H1 (cell line): ENCODE results near the gene MACROD2. TPM values are rescaled to one million over a fixed set of nuclear protein-coding genes. Genes with fewer than 3 reads are reported as not detected.

Source experiments
- CTCF ChIA-PET: fragments of 300-600 bp; sonication (Branson Sonifier 250); formaldehyde crosslinking; loops from one replicate; lab custom pipeline; 2021; ENCODE audit not compliant: partially characterized antibody; lab: Charles Lee
- POLR2A ChIA-PET: fragments of 300-600 bp; sonication (Branson Sonifier 250); formaldehyde crosslinking; loops from one replicate; lab custom pipeline; 2021; ENCODE audit warnings: inconsistent platforms; ENCODE audit not compliant: partially characterized antibody; lab: Charles Lee
- DNase-seq, 2 experiments: peaks; one replicate each; pipeline versions ENCODE4 v3.0.0 to v3.0.0-alpha.2; 2010 to 2022; ENCODE audit warnings: low spot score in 2 of 2, low read depth in 1 of 2, mixed read lengths in 1 of 2
- FAIRE-seq: peaks from 2 replicates; lab custom pipeline; 2011; peaks lifted over from hg19 to GRCh38; lab: Jason Lieb, UNC
- H2AFZ ChIP-seq: 2 replicates; pipeline ENCODE4 v1.8.1; 2012; ENCODE audit warnings: low read length, inconsistent platforms
- H2AK5ac ChIP-seq: 2 replicates; pipeline ENCODE4 v1.6.1; 2013; ENCODE audit warnings: low read depth, low read length
- H2BK120ac ChIP-seq: replicated peaks from 2 replicates; pipeline ENCODE3; 2013; ENCODE audit warnings: low read depth, low read length, inconsistent platforms
- H2BK12ac ChIP-seq: 2 replicates; pipeline ENCODE4 v1.6.1; 2013; ENCODE audit warnings: low read depth, low read length
- H2BK15ac ChIP-seq: 2 replicates; pipeline ENCODE4 v1.6.1; 2013; ENCODE audit warnings: low read length
- H2BK20ac ChIP-seq: 2 replicates; pipeline ENCODE4 v1.6.1; 2013; ENCODE audit warnings: low read length
- H2BK5ac ChIP-seq: 2 replicates; pipeline ENCODE4 v1.6.1; 2013; ENCODE audit warnings: low read depth, low read length
- H3K14ac ChIP-seq: 2 replicates; pipeline ENCODE4 v1.6.1; 2013; ENCODE audit warnings: inconsistent platforms; ENCODE audit not compliant: insufficient read length
- H3K18ac ChIP-seq: 2 replicates; pipeline ENCODE4 v1.6.1; 2013; ENCODE audit warnings: low read length; ENCODE audit errors: extremely low read depth
- H3K23ac ChIP-seq: 2 replicates; pipeline ENCODE4 v1.6.1; 2013; ENCODE audit warnings: inconsistent platforms; ENCODE audit not compliant: insufficient read length
- H3K23me2 ChIP-seq: 2 replicates; pipeline ENCODE4 v1.6.1; 2013; ENCODE audit warnings: low read depth, low read length
- H3K27ac ChIP-seq: 2 replicates; pipeline ENCODE4 v1.6.1; 2011; ENCODE audit warnings: low read depth, low read length, inconsistent platforms
- H3K27me3 ChIP-seq, 4 experiments: replicated peaks in 1 of 4; 1 replicate in 1 of 4; 2 replicates in 3 of 4; pipeline versions ENCODE4 v1.6.1 to v1.8.1; 2011 to 2013; ENCODE audit warnings: low read length in 3 of 4, mild to moderate bottlenecking in 3 of 4, inconsistent platforms in 2 of 4, mixed read lengths in 2 of 4, moderate library complexity in 1 of 4; ENCODE audit not compliant: control insufficient read depth in 3 of 4, insufficient read depth in 3 of 4; ENCODE audit errors: extremely low read depth in 1 of 4
- H3K36me3 ChIP-seq, 4 experiments: 2 replicates each; pipeline versions ENCODE4 v1.6.1 to v1.8.1; 2011 to 2013; ENCODE audit warnings: mild to moderate bottlenecking in 4 of 4, low read length in 3 of 4, moderate library complexity in 2 of 4, control low read depth in 1 of 4, inconsistent platforms in 1 of 4; ENCODE audit not compliant: insufficient read depth in 4 of 4, control insufficient read depth in 2 of 4
- H3K4ac ChIP-seq: replicated peaks from 2 replicates; pipeline ENCODE3; 2013; ENCODE audit warnings: low read length, low read depth, mixed read lengths, inconsistent platforms; ENCODE audit not compliant: insufficient read length
- H3K4me1 ChIP-seq, 4 experiments: replicated peaks in 1 of 4; 1 replicate in 1 of 4; 2 replicates in 3 of 4; pipeline versions ENCODE4 v1.6.1 to v1.8.1; 2011 to 2013; ENCODE audit warnings: low read length in 3 of 4, inconsistent platforms in 2 of 4, mixed read lengths in 1 of 4; ENCODE audit not compliant: insufficient read depth in 4 of 4, control insufficient read depth in 3 of 4
- H3K4me2 ChIP-seq, 2 experiments: 2 replicates each; pipeline versions ENCODE4 v1.6.1 to v1.8.1; 2011 to 2013; ENCODE audit warnings: low read depth in 2 of 2, low read length in 2 of 2, control low read depth in 1 of 2, inconsistent platforms in 1 of 2, mild to moderate bottlenecking in 1 of 2; ENCODE audit not compliant: insufficient read depth in 1 of 2
- H3K4me3 ChIP-seq, 4 experiments: fragments of 200-600, 300-600 bp in 1 of 4; sonication (generic), shearing (Covaris generic), sonication (Bioruptor Twin) in 1 of 4; 2 replicates each; pipeline versions ENCODE4 v1.5.1 to v1.8.1; 2011 to 2016; ENCODE audit warnings: low read length in 4 of 4, low read depth in 3 of 4, control low read depth in 2 of 4, inconsistent platforms in 2 of 4, mild to moderate bottlenecking in 2 of 4, mixed read lengths in 1 of 4, moderate library complexity in 1 of 4; ENCODE audit not compliant: insufficient read depth in 2 of 4; ENCODE audit errors: extremely low read depth in 1 of 4
- H3K56ac ChIP-seq: replicated peaks from 2 replicates; pipeline ENCODE3; 2013; ENCODE audit warnings: low read depth, mild to moderate bottlenecking, mixed read lengths, low read length, inconsistent platforms; ENCODE audit not compliant: insufficient read length
- H3K79me1 ChIP-seq: 2 replicates; pipeline ENCODE4 v1.6.1; 2013; ENCODE audit warnings: low read depth, low read length, control low read depth
- H3K79me2 ChIP-seq, 2 experiments: 2 replicates each; pipeline versions ENCODE4 v1.6.1 to v1.8.1; 2012 to 2013; ENCODE audit warnings: low read length in 2 of 2, mild to moderate bottlenecking in 2 of 2, inconsistent platforms in 1 of 2; ENCODE audit not compliant: insufficient read depth in 2 of 2, control insufficient read depth in 1 of 2
- H3K9ac ChIP-seq, 4 experiments: replicated peaks in 1 of 4; 1 replicate in 1 of 4; 2 replicates in 3 of 4; pipeline versions ENCODE4 v1.6.1 to v1.8.1; 2011 to 2013; ENCODE audit warnings: low read depth in 3 of 4, low read length in 3 of 4, control low read depth in 2 of 4, mild to moderate bottlenecking in 2 of 4, moderate library complexity in 2 of 4, inconsistent platforms in 1 of 4; ENCODE audit errors: extremely low read depth in 1 of 4
- H3K9me3 ChIP-seq, 2 experiments: 2 replicates each; pipeline versions ENCODE4 v1.6.1 to v1.8.1; 2012 to 2013; ENCODE audit warnings: mild to moderate bottlenecking in 2 of 2, moderate library complexity in 2 of 2, control low read depth in 1 of 2, inconsistent platforms in 1 of 2, low read depth in 1 of 2, low read length in 1 of 2, mixed read lengths in 1 of 2; ENCODE audit not compliant: insufficient read depth in 2 of 2
- H4K20me1 ChIP-seq, 2 experiments: replicated peaks in 1 of 2; 2 replicates each; pipeline versions ENCODE3 to v1.8.1; 2011 to 2013; ENCODE audit warnings: inconsistent platforms in 2 of 2, low read length in 2 of 2, mild to moderate bottlenecking in 1 of 2; ENCODE audit not compliant: insufficient read depth in 2 of 2, control insufficient read depth in 1 of 2
- H4K5ac ChIP-seq: 2 replicates; pipeline ENCODE4 v1.6.1; 2013; ENCODE audit warnings: low read length, low read depth, mixed read lengths, inconsistent platforms; ENCODE audit not compliant: insufficient read length
- H4K8ac ChIP-seq: 2 replicates; pipeline ENCODE4 v1.8.0; 2013; ENCODE audit warnings: mild to moderate bottlenecking, moderate library complexity, low read length, inconsistent platforms; ENCODE audit not compliant: insufficient read depth; ENCODE audit errors: extremely low read depth
- H4K91ac ChIP-seq: replicated peaks from 2 replicates; pipeline ENCODE3; 2013; ENCODE audit warnings: low read length, mixed read lengths, inconsistent platforms; ENCODE audit not compliant: insufficient read length
- BCL11A ChIP-seq, 2 experiments: IDR thresholded peaks; one replicate each; pipeline ENCODE4 v1.6.1; 2011; ENCODE audit warnings: low read depth in 2 of 2, low read length in 2 of 2, mild to moderate bottlenecking in 2 of 2
- CBX8 ChIP-seq: fragments of 300-800, 300-1000 bp; sonication (generic); IDR thresholded peaks from 2 replicates; pipeline ENCODE4 v1.7.1; 2016; ENCODE audit warnings: low read depth, low read length, borderline replicate concordance
- CHD1 ChIP-seq: IDR thresholded peaks from 2 replicates; pipeline ENCODE4 v1.6.1; 2012; ENCODE audit warnings: low read depth, low read length, improper control_type of control experiment
- EP300 ChIP-seq, 2 experiments: IDR thresholded peaks; 1 replicate in 1 of 2; 2 replicates in 1 of 2; pipeline ENCODE4 v1.6.1; 2011 to 2012; ENCODE audit warnings: low read depth in 2 of 2, low read length in 2 of 2, mild to moderate bottlenecking in 2 of 2, borderline replicate concordance in 1 of 2, inconsistent platforms in 1 of 2, moderate library complexity in 1 of 2
- JUND ChIP-seq: IDR thresholded peaks from 2 replicates; pipeline ENCODE4 v1.6.1; 2011; ENCODE audit warnings: mild to moderate bottlenecking, improper control_type of control experiment, low read length
- POLR2A ChIP-seq, 2 experiments: IDR thresholded peaks; 1 replicate in 1 of 2; 2 replicates in 1 of 2; pipeline ENCODE4 v1.6.1; 2011; ENCODE audit warnings: low read depth in 2 of 2, low read length in 2 of 2, mild to moderate bottlenecking in 2 of 2; ENCODE audit errors: control extremely low read depth in 1 of 2
- SIRT6 ChIP-seq: IDR thresholded peaks from one replicate; pipeline ENCODE4 v1.7.1; 2012; ENCODE audit warnings: low read length, inconsistent platforms
- SP2 ChIP-seq: IDR thresholded peaks from 2 replicates; pipeline ENCODE4 v1.6.1; 2012; ENCODE audit warnings: mild to moderate bottlenecking, low read length, inconsistent platforms
- YY1 ChIP-seq: IDR thresholded peaks from 2 replicates; pipeline ENCODE4 v1.6.1; 2011; ENCODE audit warnings: low read depth, mild to moderate bottlenecking, low read length
- WGBS, 2 experiments: shearing (Covaris generic) in 1 of 2; methylation state at CpG; one replicate each; pipeline versions ENCODE4 v1.1.6 to v1.1.7; 2013 to 2015; ENCODE audit warnings: low lambda C conversion rate in 2 of 2, mixed read lengths in 2 of 2, inconsistent platforms in 1 of 2, low coverage in 1 of 2, missing lambda C conversion rate in 1 of 2; ENCODE audit not compliant: insufficient replicate concordance in 2 of 2, insufficient coverage in 1 of 2, insufficient read length in 1 of 2; ENCODE audit errors: extremely low coverage in 1 of 2, missing lambda C conversion rate in 1 of 2; 5-methylcytosine and 5-hydroxymethylcytosine counted together
- polyA plus RNA-seq, 7 experiments: library from polyadenylated mRNA; depleted of rRNA in 3 of 7; stranded (reverse) in 5 of 7; unstranded in 2 of 7; fragments of >200 nt in 5 of 7; fragments of 200-250 nt in 2 of 7; gene quantifications; 1 replicate in 5 of 7; 2 replicates in 1 of 7; 4 replicates in 1 of 7; pipeline versions ENCODE4 v1.2.1 to v1.2.3, GENCODE V29; 2011 to 2013; ENCODE audit warnings: missing spikeins in 2 of 7, mixed read lengths in 2 of 7
- total RNA-seq: library from RNA; stranded (reverse); fragmentation: NEBNext Ultra II Directional; extraction: Animal tissue kit (Norgen Biotek cat#: 25700); gene quantifications from 2 replicates; pipeline ENCODE4 v1.2.1, GENCODE V29; 2021

Gene MACROD2
- total and polyA plus RNA-seq, 2 of the 8 experiments (the other 6 are each of a cell fraction or from before 2014, with no cell fraction given), result 0.70 to 3.9 TPM

DNA sequence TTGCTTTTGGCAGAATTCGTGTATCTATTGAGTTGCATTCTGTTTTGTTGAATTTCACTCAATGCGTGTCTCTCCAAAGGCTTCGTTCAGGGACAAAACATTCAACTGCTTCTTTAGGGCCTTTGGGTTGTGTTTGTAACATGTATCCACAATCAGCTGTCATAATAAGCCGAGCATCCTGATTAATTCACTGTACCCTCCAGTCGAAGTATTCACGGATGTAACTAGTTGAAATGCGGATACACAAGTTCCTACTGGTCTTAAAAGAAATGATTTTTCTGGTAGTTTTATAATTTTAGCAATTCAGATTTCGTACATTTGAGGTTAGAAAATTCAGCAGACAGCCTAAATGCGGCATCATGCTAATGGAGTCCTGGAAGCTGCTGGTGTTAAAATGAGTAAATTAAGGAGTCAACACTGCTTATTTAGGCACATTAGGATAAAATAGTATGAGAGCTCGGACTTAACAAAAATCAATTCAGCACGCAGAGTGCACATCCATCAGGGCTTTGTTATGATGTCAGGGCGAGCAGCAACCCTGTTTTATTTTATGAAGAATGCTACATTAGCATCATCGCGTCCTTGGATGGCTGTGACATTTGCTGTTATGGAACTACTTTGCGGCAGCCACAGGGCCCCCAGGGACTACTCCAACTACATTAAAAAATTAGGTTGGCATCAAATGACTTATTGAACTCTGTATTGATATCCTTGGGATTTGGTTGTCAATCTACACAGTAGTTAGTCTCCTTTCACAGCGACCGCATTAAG is 831.4 kb downstream of the MACROD2 start:
- no peak overlapping the region for H2BK15ac ChIP-seq
- H3K4me2 ChIP-seq, result no peak overlapping the region
- POLR2A ChIA-PET, result no interaction called here

More for the DNA sequence above, 831.4 kb downstream of the MACROD2 start:
- Histone ChIP-seq H2BK5ac (no peak overlapping the region), H2BK12ac (no peak overlapping the region), H3K4ac (no peak overlapping the region), H3K4me1 (peaks cover 0 to 3% (median 0%) of the 10 kb centered on the region in 4 experiments; a peak in 1 of 7 replicates), H3K14ac (no peak overlapping the region), H2AK5ac (no peak overlapping the region), H2AFZ (no peak overlapping the region), H2BK120ac (no peak overlapping the region), H3K79me2 (no peaks in the 10 kb centered on the region), H4K20me1 (no peaks in the 10 kb centered on the region), H3K4me3 (no peak overlapping the region), H3K56ac (no peak overlapping the region), H2BK20ac (no peak overlapping the region), H3K27me3 (no peaks in the 10 kb centered on the region), H3K9me3 (no peaks in the 10 kb centered on the region), H3K27ac (no peak overlapping the region), H3K23me2 (no peaks in the 10 kb centered on the region), H3K18ac (no peak overlapping the region), H3K23ac (no peak overlapping the region), H4K5ac (no peak overlapping the region), H3K36me3 (no peaks in the 10 kb centered on the region), H4K91ac (no peak overlapping the region), H4K8ac (no peak overlapping the region), H3K79me1 (no peaks in the 10 kb centered on the region), H3K9ac (no peak overlapping the region)
- WGBS, 2 experiments, result 93% methylated on average over 17 of the region's 17 CpGs; no CpG with 5 or more reads in 1 of the 2 experiments
- no peak for FAIRE-seq
- CTCF ChIA-PET, result interaction anchor here (0.6 to 0.7 kb wide), 2 partner anchors 17 to 431 kb away, joined by 3 read pairs; no protein-coding TSS in a partner anchor
- no peak for TF ChIP-seq YY1
- no peak for TF ChIP-seq BCL11A (IDR thresholded peaks at IDR 0.05; ENCODE audit: low read depth in 2 of 2, low read length in 2 of 2)
- no peak for TF ChIP-seq JUND
- TF ChIP-seq SP2, result no peak
- no peak for TF ChIP-seq EP300 (IDR thresholded peaks at IDR 0.05; ENCODE audit: borderline replicate concordance in 1 of 2, low read depth in 2 of 2, low read length in 2 of 2)
- TF ChIP-seq POLR2A (IDR thresholded peaks at IDR 0.05; ENCODE audit: control extremely low read depth in 1 of 2, low read depth in 2 of 2, low read length in 2 of 2), result no peak
- no peak for TF ChIP-seq CHD1
- no peak for TF ChIP-seq CBX8
- TF ChIP-seq SIRT6, result no peak
- no peak for DNase-seq
